IPS DF 4.7 (cell line): ENCODE results near the gene AMMECR1.
"Not testable (repeated sequence)": the region's sequence is repeated elsewhere in the genome, so short reads cannot be mapped to it uniquely, and the experiment has no call there.

ENCODE experiments used
- DNase-seq: peaks from one replicate; pipeline ENCODE4 v3.0.0-alpha.2; 2013; ENCODE audit warnings: low spot score; ENCODE audit errors: extremely low read depth

Gene AMMECR1

DNA sequence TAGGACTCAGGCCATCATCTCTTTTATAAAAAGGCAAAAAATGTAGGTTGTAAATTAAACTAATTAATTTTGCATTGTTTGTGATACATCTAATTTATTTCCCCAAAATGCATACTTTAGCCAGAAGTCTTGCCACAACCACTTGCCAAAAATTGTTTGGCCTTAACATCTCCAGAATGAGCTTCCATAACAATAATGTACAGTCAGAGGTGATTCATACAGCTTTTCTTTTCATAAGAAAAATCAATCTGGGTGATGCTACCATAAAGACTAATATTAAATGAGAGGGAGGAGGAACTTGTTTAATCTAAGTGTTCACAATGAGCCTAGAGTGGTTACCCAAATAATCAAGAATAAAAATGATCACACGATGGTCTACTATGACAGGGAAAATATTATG is 59.3 kb downstream of the AMMECR1 start:
- no peak for DNase-seq

DNA sequence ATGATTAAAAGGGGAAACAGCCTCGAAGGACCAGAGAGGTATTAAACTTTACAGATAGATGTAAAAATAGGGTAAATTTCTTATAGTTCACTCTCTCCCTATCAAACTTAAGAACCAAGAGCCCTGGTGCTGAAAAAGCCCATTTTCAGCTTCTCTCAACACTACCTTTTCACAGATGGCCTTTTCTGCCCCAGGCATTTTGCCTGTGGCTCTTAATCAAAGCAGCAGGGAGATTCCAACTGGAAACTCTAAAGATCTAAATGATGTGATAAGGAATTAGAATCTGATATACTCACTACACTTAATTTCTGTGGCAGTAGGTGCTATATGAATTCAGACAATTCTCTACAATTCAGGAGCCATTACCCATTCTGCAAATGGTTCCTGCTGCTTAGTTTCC is 60.0 kb downstream of the AMMECR1 start:
- DNase-seq = no peak

GRCh38 chrX:110252711-110253110 is 65.2 kb downstream of the AMMECR1 start:
- no peak for DNase-seq

DNA sequence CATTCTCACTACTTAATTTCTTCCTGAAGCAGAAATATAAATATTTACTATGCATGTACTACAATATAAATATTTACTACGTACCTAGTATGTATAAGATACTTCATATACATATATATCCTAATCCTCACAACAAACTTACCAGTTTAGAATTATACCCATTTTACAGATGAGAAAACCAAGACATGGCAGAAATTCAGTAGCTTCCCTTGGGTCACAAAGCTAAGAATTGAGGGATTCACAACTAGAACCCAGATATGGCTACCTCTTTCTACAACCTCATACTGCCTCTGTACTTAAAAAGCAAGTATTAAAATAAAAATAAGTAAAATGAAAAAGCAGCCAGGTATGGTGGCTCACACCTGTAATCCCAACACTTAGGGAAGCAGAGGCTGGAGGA is 65.9 kb downstream of the AMMECR1 start:
- DNase-seq = no peak

- DNase-seq = no peak
These were observed 66.4 kb downstream of the AMMECR1 start for GRCh38 chrX:110251526-110251925.

DNA sequence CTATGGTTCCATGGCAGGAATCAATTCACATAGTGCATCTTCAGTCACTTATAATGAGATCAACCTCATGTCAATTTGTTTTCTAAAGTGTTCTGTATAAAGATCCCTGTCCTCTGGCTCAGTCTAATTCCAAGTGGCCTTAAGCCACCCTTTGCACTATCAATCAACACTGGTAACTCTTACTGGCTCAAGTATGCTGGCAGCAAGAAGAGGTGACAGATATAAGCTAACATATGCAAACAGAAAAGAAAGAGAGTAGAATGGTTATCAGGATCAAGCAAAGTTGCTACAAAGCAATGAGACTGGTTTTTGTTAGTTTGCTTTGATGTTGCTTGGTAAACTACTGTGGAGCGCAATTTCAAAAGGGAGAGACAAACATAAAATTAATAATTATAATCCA is 67.0 kb downstream of the AMMECR1 start:
- no peak for DNase-seq

DNA sequence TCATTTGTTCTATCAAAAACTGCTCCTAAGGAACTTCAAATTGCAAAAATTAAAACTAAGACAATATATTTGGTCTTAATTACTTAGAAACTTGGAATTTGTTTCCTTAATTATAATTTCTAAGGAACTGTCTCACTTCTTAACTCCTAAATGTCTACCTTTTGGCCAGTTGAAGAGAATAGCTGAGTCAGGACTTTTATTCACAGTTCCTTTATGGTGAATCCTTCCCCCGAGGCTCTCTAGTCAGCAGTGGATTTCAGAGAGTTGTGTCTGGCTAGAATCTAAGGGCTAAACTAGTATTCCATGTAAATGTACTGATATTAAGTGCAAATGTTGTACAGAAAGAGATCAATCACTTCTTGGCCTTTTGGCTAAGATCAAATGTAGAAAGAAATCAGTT is 69.3 kb downstream of the AMMECR1 start:
- DNase-seq = no peak

DNA sequence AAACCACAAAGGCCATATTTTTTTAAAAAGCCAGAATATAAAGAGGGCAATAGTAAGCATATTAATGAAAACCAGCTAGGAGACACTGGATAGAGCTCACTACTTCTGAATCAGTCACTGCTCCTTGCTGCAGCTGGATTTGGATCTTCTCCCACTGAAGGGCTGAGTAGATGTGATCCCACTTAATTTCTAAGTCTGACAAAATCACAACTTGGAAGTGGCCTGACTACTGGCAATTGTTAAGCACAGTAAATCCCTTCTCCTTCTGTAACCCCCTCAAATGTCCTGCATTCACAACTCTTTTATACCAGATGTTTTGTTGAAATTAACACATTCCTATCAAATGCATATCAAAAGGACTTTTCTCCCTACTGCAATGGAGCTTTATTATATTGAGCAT is 72.9 kb downstream of the AMMECR1 start:
- DNase-seq = no peak

DNA sequence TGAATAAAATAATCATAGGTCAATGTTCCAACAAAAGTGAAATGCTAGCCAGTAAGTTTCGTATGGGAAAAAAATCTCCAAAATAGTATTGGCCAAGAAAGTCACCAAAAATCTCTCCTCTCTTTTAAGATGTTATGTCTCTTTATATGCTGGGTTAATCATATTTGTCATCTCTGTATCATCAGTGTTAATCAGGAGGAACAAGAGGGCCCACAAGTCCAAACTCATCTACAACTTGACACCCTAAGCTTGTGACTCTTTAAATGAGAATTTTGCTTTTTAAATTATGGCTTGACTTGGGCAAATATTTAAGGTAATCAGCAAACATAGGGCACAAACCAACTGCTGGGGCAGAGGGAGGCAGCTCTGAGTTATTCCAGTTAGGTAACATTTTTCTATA is 75.5 kb downstream of the AMMECR1 start:
- no peak for DNase-seq

- no peak for DNase-seq
These were observed 76.1 kb downstream of the AMMECR1 start for GRCh38 chrX:110241816-110242215.

- not testable (repeated sequence) for DNase-seq
These were observed 79.6 kb downstream of the AMMECR1 start for GRCh38 chrX:110238259-110238658.

DNA sequence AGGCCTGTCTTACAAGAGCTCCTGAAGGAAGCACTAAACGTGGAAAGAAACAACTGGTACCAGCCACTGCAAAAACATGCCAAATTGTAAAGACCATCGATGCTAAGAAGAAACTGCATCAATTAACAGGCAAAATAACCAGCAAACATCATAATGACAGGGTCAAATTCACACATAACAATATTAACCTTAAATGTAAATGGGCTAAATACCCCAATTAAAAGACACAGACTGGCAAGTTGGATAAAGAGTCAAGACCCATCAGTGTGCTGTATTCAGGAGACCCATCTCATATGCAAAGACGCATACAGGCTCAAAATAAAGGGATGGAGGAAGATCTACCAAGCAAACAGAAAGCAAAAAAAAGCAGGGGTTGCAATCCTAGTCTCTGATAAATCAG is 86.4 kb downstream of the AMMECR1 start:
- DNase-seq = not testable (repeated sequence)

GRCh38 chrX:110229497-110230111 is 88.3 kb downstream of the AMMECR1 start:
- DNase-seq = peak; percentile 5

GRCh38 chrX:110228453-110228852 is 89.4 kb downstream of the AMMECR1 start:
- DNase-seq = no peak

- DNase-seq = no peak
These were observed 91.0 kb downstream of the AMMECR1 start for GRCh38 chrX:110226931-110227330.

- no peak for DNase-seq
These were observed 92.8 kb downstream of the AMMECR1 start for GRCh38 chrX:110224926-110225617.

DNA sequence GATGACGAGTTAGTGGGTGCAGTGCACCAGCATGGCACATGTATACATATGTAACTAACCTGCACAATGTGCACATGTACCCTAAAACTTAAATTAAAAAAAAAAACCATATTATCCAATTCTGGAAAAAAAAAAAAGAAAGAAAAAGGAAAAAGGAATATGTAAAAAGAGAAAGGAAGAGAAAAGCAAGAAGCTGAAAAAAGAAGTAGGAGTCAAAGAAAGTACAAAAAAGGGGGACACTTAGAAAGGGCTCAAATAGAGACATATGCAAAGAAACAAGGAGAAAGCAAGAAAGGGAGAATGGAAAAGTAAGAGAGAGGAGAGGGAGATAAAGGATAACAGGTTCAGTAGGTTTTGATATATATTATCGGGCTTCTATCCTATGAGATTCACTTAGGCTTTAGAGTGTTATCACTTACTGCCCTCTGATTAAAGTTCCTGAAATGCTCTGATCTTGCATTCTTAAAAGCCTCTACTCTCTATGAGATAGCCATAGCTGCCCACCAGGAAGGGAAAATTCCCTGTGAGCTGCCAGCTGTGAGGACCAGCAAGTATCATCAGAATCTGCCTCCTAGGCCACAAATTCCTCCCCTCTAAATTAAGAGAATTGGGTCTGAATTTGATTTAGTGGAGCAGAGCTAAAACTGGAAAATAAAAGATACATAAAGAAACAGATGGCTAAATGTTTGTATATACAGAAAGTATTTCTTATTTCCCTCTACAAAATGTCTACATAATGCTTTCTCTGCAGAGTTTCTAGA is 95.2 kb downstream of the AMMECR1 start:
- DNase-seq = no peak

GRCh38 chrX:110219920-110220319 is 98.0 kb downstream of the AMMECR1 start:
- no peak for DNase-seq

GRCh38 chrX:110218591-110218990 is 99.3 kb downstream of the AMMECR1 start:
- no peak for DNase-seq

DNA sequence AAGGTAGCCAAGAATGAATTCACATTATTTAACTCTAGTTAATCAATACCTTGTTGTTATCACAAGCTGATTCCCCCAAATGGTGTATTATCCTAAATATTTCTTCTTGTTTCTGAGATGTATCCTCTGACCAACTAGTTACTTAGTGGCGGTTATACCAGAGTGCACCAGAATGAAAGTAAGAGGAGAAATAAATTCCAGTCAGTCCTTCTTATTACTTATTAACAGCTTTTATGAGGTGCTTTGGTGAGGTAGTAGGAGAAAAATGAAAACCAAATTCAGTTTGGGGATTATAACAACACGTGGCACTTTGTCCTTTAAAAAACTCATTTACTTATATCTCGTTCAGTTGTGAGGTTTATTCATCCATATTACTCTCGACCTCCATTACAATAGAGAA is 101.9 kb downstream of the AMMECR1 start:
- DNase-seq = no peak

DNA sequence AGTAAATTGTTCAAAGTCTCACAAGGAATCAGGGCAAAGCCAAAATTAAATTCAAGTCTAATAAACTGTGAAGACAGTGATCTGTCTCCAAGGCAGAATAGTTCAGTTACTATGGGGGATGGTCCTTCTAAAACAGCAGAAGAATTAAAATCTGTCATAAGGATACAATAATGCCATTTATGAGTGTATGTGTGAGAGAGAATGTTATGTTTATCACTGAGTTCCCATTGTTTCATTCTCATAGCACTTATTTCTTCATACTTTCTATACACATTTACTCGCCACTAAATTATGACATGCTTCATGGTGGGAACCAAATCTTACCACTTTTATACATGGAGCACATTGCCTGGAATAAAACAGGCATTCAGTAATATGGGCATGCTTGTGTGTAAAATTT is 102.5 kb downstream of the AMMECR1 start:
- DNase-seq = no peak

DNA sequence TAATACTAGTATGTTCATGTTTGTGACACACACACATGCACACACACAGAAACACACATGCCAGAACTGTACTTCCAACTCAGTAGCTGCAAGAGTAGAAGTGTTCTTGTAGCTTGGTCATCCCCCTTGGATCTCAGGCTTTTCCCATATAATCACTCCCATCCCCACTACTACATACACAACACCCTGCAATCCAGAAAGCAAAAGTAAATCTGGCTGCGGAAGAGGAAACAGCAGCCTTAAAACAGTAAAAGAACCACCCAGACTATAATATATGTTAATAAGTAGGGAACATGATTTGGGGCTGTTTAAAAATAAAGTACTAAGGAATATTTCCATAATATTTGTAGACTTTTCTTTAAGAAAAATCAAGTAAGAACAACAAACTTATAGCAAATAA is 103.2 kb downstream of the AMMECR1 start:
- DNase-seq = no peak

DNA sequence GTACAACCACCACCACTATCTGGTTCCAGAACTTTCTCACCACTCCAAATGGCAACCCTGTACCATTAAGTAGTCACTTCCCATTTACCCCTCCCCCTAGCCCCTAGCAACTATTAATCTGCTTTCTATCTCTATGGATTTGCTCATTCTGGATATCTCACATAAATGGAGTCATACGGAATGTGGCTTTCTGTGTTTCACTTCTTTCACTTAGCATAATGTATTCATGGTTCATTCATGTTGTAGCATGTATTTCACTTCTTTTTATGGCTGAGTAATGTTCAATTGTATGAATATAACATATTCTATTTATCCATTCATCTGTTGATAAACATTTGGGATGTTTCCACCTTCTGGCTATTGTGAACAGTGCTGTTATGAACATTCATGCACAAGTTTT is 104.7 kb downstream of the AMMECR1 start:
- DNase-seq = no peak
